GOT3 (cell line): ENCODE results near the gene FOXP4.

Experiments used
- DNase-seq: peaks from one replicate; lab custom pipeline; 2025; ENCODE audit warnings: mixed read lengths; lab: John Stamatoyannopoulos, UW

FOXP4 gene

GRCh38 chr6:41625442-41625841 lies 79.3 kb downstream of the FOXP4 start:
- no peak for DNase-seq

- DNase-seq, result no peak
These were observed 79.8 kb downstream of the FOXP4 start for GRCh38 chr6:41626022-41626421.

- DNase-seq, result no peak
These were observed 80.7 kb downstream of the FOXP4 start for GRCh38 chr6:41626917-41627316.

GRCh38 chr6:41629128-41629527 lies 82.9 kb downstream of the FOXP4 start:
- no peak for DNase-seq

- no peak for DNase-seq
These were observed 83.9 kb downstream of the FOXP4 start for GRCh38 chr6:41630069-41630468.

- no peak for DNase-seq
These were observed 84.8 kb downstream of the FOXP4 start for GRCh38 chr6:41630946-41631345.

- DNase-seq, result no peak
These were observed 87.0 kb downstream of the FOXP4 start for GRCh38 chr6:41633056-41633634.

GRCh38 chr6:41634657-41635056 lies 88.5 kb downstream of the FOXP4 start:
- DNase-seq, result no peak

- DNase-seq, result no peak
These were observed 89.2 kb downstream of the FOXP4 start for GRCh38 chr6:41635365-41635764.

- DNase-seq, result no peak
These were observed 90.6 kb downstream of the FOXP4 start for GRCh38 chr6:41636833-41637193.

GRCh38 chr6:41637194-41638001 lies 91.2 kb downstream of the FOXP4 start:
- no peak for DNase-seq

GRCh38 chr6:41638002-41638934 lies 92.1 kb downstream of the FOXP4 start, which contains the start of gene MDFI:
MDFI (plus strand) TSS chr6:41638468; CDS start chr6:41638750, 282 bp downstream.
- no peak for DNase-seq

- DNase-seq, result no peak
These were observed 93.0 kb downstream of the FOXP4 start for GRCh38 chr6:41638935-41639808.

GRCh38 chr6:41639809-41640371 lies 93.7 kb downstream of the FOXP4 start:
- no peak for DNase-seq

- no peak for DNase-seq
These were observed 94.2 kb downstream of the FOXP4 start for GRCh38 chr6:41640426-41640825.

- no peak for DNase-seq
These were observed 95.3 kb downstream of the FOXP4 start for GRCh38 chr6:41641352-41641925.

GRCh38 chr6:41642090-41642959 lies 96.1 kb downstream of the FOXP4 start:
- no peak for DNase-seq

- DNase-seq, result no peak
These were observed 97.0 kb downstream of the FOXP4 start for GRCh38 chr6:41642960-41643898.

- no peak for DNase-seq
These were observed 97.7 kb downstream of the FOXP4 start for GRCh38 chr6:41643899-41644269.
